Common myeloid progenitor, CD34-positive (primary cell): ENCODE data around the gene CFAP52.
"Not testable (repeated sequence)": the region's sequence is repeated elsewhere in the genome, so short reads cannot be mapped to it uniquely, and the experiment has no call there.

Experiments used
- CTCF ChIA-PET: fragments of 350-600 bp; sonication (Branson Sonifier 250); formaldehyde crosslinking; loops from one replicate; lab custom pipeline; 2021; ENCODE audit warnings: antibody characterized with exemption; lab: Charles Lee
- POLR2A ChIA-PET: fragments of 350-600 bp; sonication (Branson Sonifier 250); formaldehyde crosslinking; loops from one replicate; lab custom pipeline; 2021; ENCODE audit warnings: antibody characterized with exemption; lab: Charles Lee
- DNase-seq, 3 donors: peaks; one replicate each; pipeline versions ENCODE4 v3.0.0 to v3.0.0-alpha.2; 2013
- H3K27ac ChIP-seq, 2 experiments: 1 replicate in 1 of 2; 2 replicates in 1 of 2; pipeline ENCODE4 v1.7.0; 2013; ENCODE audit warnings: inconsistent platforms in 2 of 2, low read length in 2 of 2, mild to moderate bottlenecking in 2 of 2, low read depth in 1 of 2, moderate library complexity in 1 of 2; ENCODE audit not compliant: severe bottlenecking in 2 of 2, insufficient read depth in 1 of 2, poor library complexity in 1 of 2
- H3K27me3 ChIP-seq, 5 experiments: replicated peaks in 2 of 5; 1 replicate in 3 of 5; 2 replicates in 2 of 5; pipeline versions ENCODE4 v1.6.1 to v1.7.0; 2013; ENCODE audit warnings: low read length in 4 of 5, mild to moderate bottlenecking in 2 of 5, moderate library complexity in 2 of 5, inconsistent platforms in 1 of 5; ENCODE audit not compliant: insufficient read depth in 5 of 5, control insufficient read depth in 4 of 5
- H3K36me3 ChIP-seq, 4 experiments: 1 replicate in 2 of 4; 2 replicates in 2 of 4; pipeline versions ENCODE4 v1.6.1 to v1.7.0; 2013; ENCODE audit warnings: low read length in 3 of 4, control low read depth in 1 of 4, mild to moderate bottlenecking in 1 of 4; ENCODE audit not compliant: control insufficient read depth in 4 of 4, insufficient read depth in 4 of 4
- H3K4me1 ChIP-seq, 4 experiments: 1 replicate in 3 of 4; 2 replicates in 1 of 4; pipeline versions ENCODE4 v1.6.1 to v1.7.1; 2013; ENCODE audit warnings: low read length in 3 of 4, mild to moderate bottlenecking in 3 of 4, control low read depth in 1 of 4, inconsistent platforms in 1 of 4, moderate library complexity in 1 of 4; ENCODE audit not compliant: control insufficient read depth in 4 of 4, insufficient read depth in 4 of 4; ENCODE audit errors: control extremely low read depth in 1 of 4
- H3K4me3 ChIP-seq, 7 experiments: 1 replicate in 4 of 7; 2 replicates in 3 of 7; pipeline versions ENCODE4 v1.5.1 to v1.7.0; 2013; ENCODE audit warnings: mild to moderate bottlenecking in 7 of 7, low read length in 6 of 7, moderate library complexity in 6 of 7, inconsistent platforms in 2 of 7, low read depth in 2 of 7, control low read depth in 1 of 7; ENCODE audit not compliant: insufficient read depth in 4 of 7, control insufficient read depth in 1 of 7; ENCODE audit errors: extremely low read depth in 1 of 7
- H3K9me3 ChIP-seq, 5 experiments: 1 replicate in 4 of 5; 2 replicates in 1 of 5; pipeline versions ENCODE4 v1.6.1 to v1.7.1; 2013; ENCODE audit warnings: low read length in 4 of 5, mild to moderate bottlenecking in 2 of 5, inconsistent platforms in 1 of 5, low read depth in 1 of 5, moderate library complexity in 1 of 5; ENCODE audit not compliant: control insufficient read depth in 4 of 5, insufficient read depth in 2 of 5; ENCODE audit errors: control extremely low read depth in 1 of 5
- WGBS: methylation state at CpG from one replicate; pipeline ENCODE4 v1.1.5; 2013; ENCODE audit not compliant: insufficient coverage; 5-methylcytosine and 5-hydroxymethylcytosine counted together

CFAP52 gene

GRCh38 chr17:9597638-9598037 is 21.2 kb downstream of the CFAP52 start:
- POLR2A ChIA-PET, DNase-seq, H3K27me3 ChIP-seq, H3K4me3 ChIP-seq, H3K4me1 ChIP-seq, H3K36me3 ChIP-seq, H3K9me3 ChIP-seq, H3K27ac ChIP-seq: not testable (repeated sequence)
- WGBS = 95% methylated on average over 3 of the region's 5 CpGs
- CTCF ChIA-PET = interaction anchor here (1.4 kb wide), 1 partner anchor 11 kb away, joined by 4 read pairs; no protein-coding TSS in a partner anchor

DNA sequence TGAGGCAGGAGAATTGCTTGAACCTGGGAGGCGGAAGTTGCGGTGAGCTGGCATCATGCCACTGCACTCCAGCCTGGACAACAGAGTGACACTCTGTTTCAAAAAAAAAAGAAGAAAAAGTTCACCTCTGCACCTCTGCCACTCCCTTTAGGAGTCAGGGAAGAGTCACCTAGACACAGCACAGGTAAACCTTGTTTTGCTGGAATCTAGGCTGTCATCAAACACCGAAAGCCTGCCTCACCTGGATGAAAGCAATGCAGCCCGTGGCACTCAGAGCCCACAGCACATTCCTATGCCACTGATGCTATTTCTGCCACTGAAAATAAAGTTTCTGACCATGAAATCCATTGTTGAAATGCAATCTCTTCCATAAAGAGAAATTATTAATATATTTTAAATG is 22.2 kb downstream of the CFAP52 start:
- 94% methylated on average over 2 of the region's 4 CpGs for WGBS
- Histone ChIP-seq H3K27me3 (no peaks in the 10 kb centered on the region), H3K27ac (no peak overlapping the region), H3K4me1 (no peaks in the 10 kb centered on the region), H3K4me3 (no peak overlapping the region), H3K9me3 (no peaks in the 10 kb centered on the region), H3K36me3 (no peaks in the 10 kb centered on the region)
- ChIA-PET CTCF (interaction anchor here (1.0 kb wide), 1 partner anchor 21 kb away, joined by 3 read pairs; no protein-coding TSS in a partner anchor), POLR2A (no interaction called here)
- DNase-seq = no peak

- DNase-seq, H3K4me3 ChIP-seq: not testable (repeated sequence)
Observed at GRCh38 chr17:9604583-9604982, 28.1 kb downstream of the CFAP52 start.

DNA sequence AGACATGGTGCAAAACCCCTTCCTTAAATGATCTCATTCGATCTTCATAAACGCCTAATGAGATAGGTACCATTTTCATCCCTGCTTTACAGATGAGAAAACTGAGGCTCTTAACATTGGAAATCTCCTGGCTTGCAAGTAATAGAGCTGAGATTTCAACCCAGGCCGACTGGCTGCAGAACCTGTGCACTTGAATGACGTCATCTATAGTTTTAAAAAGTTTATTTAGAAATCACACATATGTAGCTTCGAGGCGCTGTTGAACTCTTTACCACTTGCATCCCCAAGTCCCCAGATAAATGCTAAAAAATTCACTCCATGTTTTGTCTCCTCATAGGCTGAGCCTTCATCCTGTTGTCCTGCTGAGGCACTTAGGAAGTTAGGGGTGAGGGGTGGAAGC is 30.0 kb downstream of the CFAP52 start:
- H3K27me3 ChIP-seq = no peaks in the 10 kb centered on the region
- POLR2A ChIA-PET = no interaction called here
- H3K36me3 ChIP-seq = no peaks in the 10 kb centered on the region
- no peak overlapping the region for H3K27ac ChIP-seq
- CTCF ChIA-PET = no interaction called here
- peaks cover 0 to 9% (median 3%) of the 10 kb centered on the region in 4 experiments for H3K4me1 ChIP-seq
- no peak overlapping the region for H3K4me3 ChIP-seq
- WGBS = 100% methylated on average over 2 of the region's 6 CpGs
- no peak for DNase-seq
- H3K9me3 ChIP-seq = no peaks in the 10 kb centered on the region

More at GRCh38 chr17:9604583-9604982, 28.1 kb downstream of the CFAP52 start:
- CTCF ChIA-PET, H3K9me3 ChIP-seq, H3K27ac ChIP-seq, H3K27me3 ChIP-seq, H3K4me1 ChIP-seq, POLR2A ChIA-PET, H3K36me3 ChIP-seq: not testable (repeated sequence)
- 100% methylated on average over 1 of the region's 5 CpGs for WGBS

DNA sequence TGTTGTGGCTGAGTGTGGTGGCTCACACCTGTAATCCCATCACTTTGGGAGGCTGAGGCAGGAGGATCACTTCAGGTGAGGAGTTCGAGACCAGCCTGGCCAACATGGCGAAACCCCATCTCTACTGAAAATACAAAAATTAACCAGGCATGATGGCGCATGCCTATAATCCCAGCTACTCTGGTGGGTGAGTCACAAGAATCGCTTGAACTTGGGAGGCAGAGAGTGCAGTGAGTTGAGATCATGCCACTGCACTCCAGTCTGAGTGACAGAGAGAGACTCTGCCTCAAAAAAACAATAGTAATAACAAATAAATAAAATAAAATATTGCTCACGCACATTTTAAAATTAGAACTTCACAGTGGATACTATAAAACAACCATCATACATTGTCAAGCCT is 30.6 kb downstream of the CFAP52 start:
- 71% methylated on average over 4 of the region's 5 CpGs for WGBS
- H3K27me3 ChIP-seq, POLR2A ChIA-PET: not testable (repeated sequence)

GRCh38 chr17:9611557-9611956 is 35.1 kb downstream of the CFAP52 start:
- POLR2A ChIA-PET = no interaction called here
- WGBS = no CpG with 5 or more reads among the region's 2 CpGs
- no peak for DNase-seq

More for the DNA sequence above, 30.6 kb downstream of the CFAP52 start:
- H3K4me3 ChIP-seq, H3K4me1 ChIP-seq, DNase-seq, H3K27ac ChIP-seq, CTCF ChIA-PET, H3K36me3 ChIP-seq, H3K9me3 ChIP-seq: not testable (repeated sequence)

GRCh38 chr17:9612006-9612405 is 35.6 kb downstream of the CFAP52 start:
- no peak overlapping the region for H3K4me3 ChIP-seq
- no peaks in the 10 kb centered on the region for H3K36me3 ChIP-seq
- POLR2A ChIA-PET = no interaction called here
- H3K9me3 ChIP-seq = no peaks in the 10 kb centered on the region
- 90% methylated on average over 9 of the region's 9 CpGs for WGBS
- no peak overlapping the region for H3K27ac ChIP-seq
- peaks cover 0 to 9% (median 3%) of the 10 kb centered on the region in 4 experiments for H3K4me1 ChIP-seq
- H3K27me3 ChIP-seq = no peaks in the 10 kb centered on the region
- no peak for DNase-seq
- CTCF ChIA-PET = no interaction called here

More at GRCh38 chr17:9611557-9611956, 35.1 kb downstream of the CFAP52 start:
- no peaks in the 10 kb centered on the region for H3K27me3 ChIP-seq
- H3K27ac ChIP-seq = no peak overlapping the region
- CTCF ChIA-PET = no interaction called here
- H3K36me3 ChIP-seq = no peaks in the 10 kb centered on the region
- peaks cover 0 to 9% (median 3%) of the 10 kb centered on the region in 4 experiments for H3K4me1 ChIP-seq
- H3K9me3 ChIP-seq = no peaks in the 10 kb centered on the region
- H3K4me3 ChIP-seq = no peak overlapping the region
